Adrenal gland (tissue), 5 donors: ENCODE data around the gene PDE6D.

Experiments
- POLR2A ChIP-seq, 2 donors: fragments of 450-650 bp; IDR thresholded peaks; one replicate each; pipeline ENCODE4 v1.6.1; 2017; ENCODE audit warnings: antibody characterized with exemption in 2 of 2, mild to moderate bottlenecking in 2 of 2, moderate library complexity in 1 of 2
- TF ChIP-seq, protein P1 (sequence below), 6 experiments: fragments of 450-650 bp in 4 of 6; fragments of 200-600 bp in 2 of 6; sonication (generic) in 1 of 6; IDR thresholded peaks; 1 replicate in 5 of 6; 2 replicates in 1 of 6; pipeline versions ENCODE4 v1.5.1 to v1.8.0; 2016 to 2021; ENCODE audit warnings: antibody characterized with exemption in 6 of 6, mild to moderate bottlenecking in 2 of 6, moderate library complexity in 1 of 6
- donor health status: DM: no; HTN: no; CAD: no.

- TF ChIP-seq POLR2A (IDR thresholded peaks at IDR 0.05): no peak
- TF ChIP-seq, protein P1, sequence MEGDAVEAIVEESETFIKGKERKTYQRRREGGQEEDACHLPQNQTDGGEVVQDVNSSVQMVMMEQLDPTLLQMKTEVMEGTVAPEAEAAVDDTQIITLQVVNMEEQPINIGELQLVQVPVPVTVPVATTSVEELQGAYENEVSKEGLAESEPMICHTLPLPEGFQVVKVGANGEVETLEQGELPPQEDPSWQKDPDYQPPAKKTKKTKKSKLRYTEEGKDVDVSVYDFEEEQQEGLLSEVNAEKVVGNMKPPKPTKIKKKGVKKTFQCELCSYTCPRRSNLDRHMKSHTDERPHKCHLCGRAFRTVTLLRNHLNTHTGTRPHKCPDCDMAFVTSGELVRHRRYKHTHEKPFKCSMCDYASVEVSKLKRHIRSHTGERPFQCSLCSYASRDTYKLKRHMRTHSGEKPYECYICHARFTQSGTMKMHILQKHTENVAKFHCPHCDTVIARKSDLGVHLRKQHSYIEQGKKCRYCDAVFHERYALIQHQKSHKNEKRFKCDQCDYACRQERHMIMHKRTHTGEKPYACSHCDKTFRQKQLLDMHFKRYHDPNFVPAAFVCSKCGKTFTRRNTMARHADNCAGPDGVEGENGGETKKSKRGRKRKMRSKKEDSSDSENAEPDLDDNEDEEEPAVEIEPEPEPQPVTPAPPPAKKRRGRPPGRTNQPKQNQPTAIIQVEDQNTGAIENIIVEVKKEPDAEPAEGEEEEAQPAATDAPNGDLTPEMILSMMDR (IDR thresholded peaks at IDR 0.05): no peak
These were observed 29.9 kb downstream of the PDE6D start for GRCh38 chr2:231751042-231751815.
